Neural progenitor cell (in vitro differentiated cells): Measurements from ENCODE around the gene RBM43. TPM values are rescaled to one million over a fixed set of nuclear protein-coding genes. Genes with fewer than 3 reads are reported as not detected.

ENCODE experiments used
- DNase-seq: peaks from one replicate; pipeline ENCODE4 v3.0.0-alpha.2; 2016; ENCODE audit warnings: low spot score
- H2AFZ ChIP-seq: fragments of 200-600 bp; sonication (generic); replicated peaks from 2 replicates; pipeline ENCODE4 v1.6.1; 2016; ENCODE audit warnings: antibody characterized with exemption
- H3F3A ChIP-seq: fragments of 200-600 bp; sonication (generic); 2 replicates; pipeline ENCODE4 v1.6.1; 2016; ENCODE audit warnings: antibody characterized with exemption, low read depth
- H3K27ac ChIP-seq: fragments of 200-600 bp; sonication (generic); 2 replicates; pipeline ENCODE4 v1.5.1; 2016; ENCODE audit warnings: mild to moderate bottlenecking
- H3K27me3 ChIP-seq: fragments of 200-600 bp; sonication (generic); 2 replicates; pipeline ENCODE4 v1.6.1; 2016; ENCODE audit warnings: mild to moderate bottlenecking, moderate library complexity
- H3K36me3 ChIP-seq: fragments of 200-600 bp; sonication (generic); 2 replicates; pipeline ENCODE4 v1.5.1; 2016
- H3K4me1 ChIP-seq: fragments of 200-600 bp; sonication (generic); 2 replicates; pipeline ENCODE4 v1.6.1; 2016; ENCODE audit warnings: mixed run types
- H3K4me2 ChIP-seq: fragments of 200-600 bp; sonication (generic); 2 replicates; pipeline ENCODE4 v1.6.1; 2016
- H3K4me3 ChIP-seq: fragments of 200-600 bp; sonication (generic); 2 replicates; pipeline ENCODE4 v1.5.1; 2016
- H3K79me2 ChIP-seq: fragments of 200-600 bp; sonication (generic); 2 replicates; pipeline ENCODE4 v1.6.1; 2016; ENCODE audit warnings: low read depth
- H3K9ac ChIP-seq: fragments of 200-600 bp; sonication (generic); 2 replicates; pipeline ENCODE4 v1.6.1; 2016
- H3K9me3 ChIP-seq: fragments of 200-600 bp; sonication (generic); 2 replicates; pipeline ENCODE4 v1.5.1; 2016; ENCODE audit warnings: low read depth
- H4K20me1 ChIP-seq: fragments of 200-600 bp; sonication (generic); 2 replicates; pipeline ENCODE4 v1.6.1; 2016; ENCODE audit warnings: low read depth
- H3K27ac Mint-ChIP-seq: 3 replicates; pipeline ENCODE4 v1.8.0; 2021; ENCODE audit warnings: mixed read lengths
- H3K27me3 Mint-ChIP-seq: 2 replicates; pipeline ENCODE4 v1.8.0; 2022; ENCODE audit warnings: low read depth, mild to moderate bottlenecking, inconsistent platforms, moderate library complexity, mixed read lengths; ENCODE audit not compliant: insufficient read depth
- H3K36me3 Mint-ChIP-seq: 3 replicates; pipeline ENCODE4 v1.8.0; 2021; ENCODE audit warnings: mixed read lengths
- H3K4me1 Mint-ChIP-seq: 3 replicates; pipeline ENCODE4 v1.8.0; 2021; ENCODE audit warnings: mixed read lengths
- H3K4me3 Mint-ChIP-seq: 3 replicates; pipeline ENCODE4 v1.8.0; 2021; ENCODE audit warnings: mild to moderate bottlenecking, moderate library complexity, mixed read lengths
- H3K9me3 Mint-ChIP-seq: 3 replicates; pipeline ENCODE4 v1.8.0; 2020; ENCODE audit warnings: mixed read lengths
- CTCF ChIP-seq: fragments of 200-600 bp; sonication (generic); IDR thresholded peaks from 2 replicates; pipeline ENCODE4 v1.5.1; 2017; ENCODE audit warnings: antibody characterized with exemption, mild to moderate bottlenecking
- EZH2 ChIP-seq: fragments of 200-600 bp; sonication (generic); IDR thresholded peaks from 2 replicates; pipeline ENCODE4 v1.6.1; 2017; ENCODE audit warnings: antibody characterized with exemption, mild to moderate bottlenecking, moderate library complexity
- EZH2phosphoT487 ChIP-seq: fragments of 200-600 bp; sonication (generic); IDR thresholded peaks from 2 replicates; pipeline ENCODE4 v1.6.1; 2017; ENCODE audit warnings: antibody characterized with exemption
- total RNA-seq: library from RNA; depleted of rRNA; stranded (reverse); fragments of >200 nt; gene quantifications from 2 replicates; pipeline ENCODE4 v1.2.3, GENCODE V29; 2015; ENCODE audit warnings: low replicate concordance

RBM43 gene
- total RNA-seq, 1 donor from 2014 or later: 1.1 TPM

- Histone ChIP-seq H3K36me3 (no peaks in the 10 kb centered on the region), H3K4me3 (no peak overlapping the region), H4K20me1 (no peaks in the 10 kb centered on the region), H3K4me2 (no peak overlapping the region), H3K4me1 (peaks cover 3% of the 10 kb centered on the region), H3F3A (no peaks in the 10 kb centered on the region), H3K9ac (no peak overlapping the region), H3K27ac (no peak overlapping the region), H3K79me2 (no peaks in the 10 kb centered on the region), H3K27me3 (peaks cover 9% of the 10 kb centered on the region), H2AFZ (no peak overlapping the region), H3K9me3 (no peaks in the 10 kb centered on the region)
- TF ChIP-seq EZH2phosphoT487: no peak
- no peak for TF ChIP-seq EZH2
- TF ChIP-seq CTCF: no peak
- no peak overlapping the region for H3K4me3 Mint-ChIP-seq
- peaks cover 3% of the 10 kb centered on the region for H3K36me3 Mint-ChIP-seq
- peaks cover 5% of the 10 kb centered on the region for H3K27me3 Mint-ChIP-seq
- H3K9me3 Mint-ChIP-seq: peaks cover 8% of the 10 kb centered on the region
- H3K27ac Mint-ChIP-seq: no peak overlapping the region
- H3K4me1 Mint-ChIP-seq: peaks cover 15% of the 10 kb centered on the region
- no peak for DNase-seq
Measured at GRCh38 chr2:151264157-151264825, 2.6 kb upstream of the RBM43 start.

GRCh38 chr2:151262629-151263028 is 966 bp upstream of the RBM43 start:
- H3K9me3 Mint-ChIP-seq: peaks cover 6% of the 10 kb centered on the region
- H3K4me1 Mint-ChIP-seq: peaks cover 15% of the 10 kb centered on the region
- H3K36me3 Mint-ChIP-seq: peaks cover 3% of the 10 kb centered on the region
- peak overlapping the region; percentile 15 for H3K4me3 Mint-ChIP-seq
- TF ChIP-seq EZH2phosphoT487: no peak
- TF ChIP-seq CTCF: no peak
- no peak for TF ChIP-seq EZH2
- no peak overlapping the region for H3K27ac Mint-ChIP-seq
- no peak overlapping the region for H3K9ac ChIP-seq
- no peak overlapping the region for H3K27ac ChIP-seq
- H3K4me2 ChIP-seq: no peak overlapping the region
- H3K4me1 ChIP-seq: peaks cover 3% of the 10 kb centered on the region
- H3K36me3 ChIP-seq: no peaks in the 10 kb centered on the region
- no peak overlapping the region for H2AFZ ChIP-seq
- no peak for DNase-seq
- peaks cover 3% of the 10 kb centered on the region for H3K27me3 Mint-ChIP-seq
- H3K27me3 ChIP-seq: peaks cover 9% of the 10 kb centered on the region
- no peak overlapping the region for H3K4me3 ChIP-seq
- H4K20me1 ChIP-seq: no peaks in the 10 kb centered on the region
- no peaks in the 10 kb centered on the region for H3F3A ChIP-seq
- no peaks in the 10 kb centered on the region for H3K9me3 ChIP-seq
- H3K79me2 ChIP-seq: no peaks in the 10 kb centered on the region

GRCh38 chr2:151261977-151262291 is 271 bp upstream of the RBM43 start:
- Mint-ChIP-seq H3K27me3 (peaks cover 3% of the 10 kb centered on the region), H3K4me3 (peak overlapping the region; percentile 81), H3K9me3 (peaks cover 5% of the 10 kb centered on the region), H3K4me1 (peaks cover 17% of the 10 kb centered on the region), H3K36me3 (peaks cover 3% of the 10 kb centered on the region), H3K27ac (peak overlapping the region; percentile 69)
- H3K9me3 ChIP-seq: no peaks in the 10 kb centered on the region
- H4K20me1 ChIP-seq: no peaks in the 10 kb centered on the region
- peak overlapping the region; percentile 92 for H2AFZ ChIP-seq
- no peak for DNase-seq
- no peaks in the 10 kb centered on the region for H3K36me3 ChIP-seq
- H3K4me2 ChIP-seq: peak overlapping the region; percentile 73
- H3K9ac ChIP-seq: no peak overlapping the region
- H3K4me1 ChIP-seq: peaks cover 3% of the 10 kb centered on the region
- TF ChIP-seq EZH2 (no peak), CTCF (no peak), EZH2phosphoT487 (no peak)
- H3K27ac ChIP-seq: no peak overlapping the region
- H3K27me3 ChIP-seq: peaks cover 9% of the 10 kb centered on the region
- H3K4me3 ChIP-seq: peak overlapping the region; percentile 47
- H3K79me2 ChIP-seq: no peaks in the 10 kb centered on the region
- H3F3A ChIP-seq: no peaks in the 10 kb centered on the region
